Measurements from ENCODE around the gene IL3RA.
"Not testable (repeated sequence)": the region's sequence is repeated elsewhere in the genome, so short reads cannot be mapped to it uniquely, and the experiment has no call there.

IL3RA gene

DNA sequence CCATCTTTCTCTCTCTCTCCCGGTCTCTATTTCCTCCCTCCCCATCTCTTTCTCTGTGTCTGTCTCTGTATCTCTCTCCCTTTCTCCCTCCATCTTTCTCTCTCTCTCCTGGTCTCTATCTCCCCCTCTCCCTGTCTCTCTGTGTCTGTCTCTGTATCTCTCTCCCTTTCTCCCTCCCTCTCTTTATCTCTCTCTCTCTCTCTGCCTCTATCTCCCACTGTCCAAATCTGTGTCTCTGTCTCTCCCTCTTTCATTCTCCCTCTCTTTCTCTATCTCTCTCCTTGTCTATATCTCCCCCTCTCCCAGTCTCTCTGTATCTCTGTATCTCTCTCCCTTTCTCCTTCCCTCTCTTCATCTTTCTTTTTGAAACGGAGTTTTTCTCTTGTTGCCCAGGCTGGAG is 23.6 kb downstream of the IL3RA start:
- Histone ChIP-seq H3K9ac (ENCODE audit: low read length) (no peak overlapping the region), H4K20me1 (ENCODE audit: insufficient read depth, low read length) (no peaks in the 10 kb centered on the region), H3K4me3 (ENCODE audit: low read length) (no peak overlapping the region), H3F3A (ENCODE audit: insufficient read depth, low read length) (no peaks in the 10 kb centered on the region), H3K27me3 (replicated peaks; ENCODE audit: insufficient read depth, low read length) (no peaks in the 10 kb centered on the region), H3K4me2 (ENCODE audit: low read depth, low read length) (no peak overlapping the region), H3K27ac (ENCODE audit: low read length) (no peak overlapping the region), H3K9me2 (replicated peaks; ENCODE audit: insufficient read depth, low read length) (no peaks in the 10 kb centered on the region), H3K79me2 (ENCODE audit: low read length) (no peaks in the 10 kb centered on the region), H3K36me3 (replicated peaks; ENCODE audit: insufficient read depth, low read length) (no peaks in the 10 kb centered on the region), H3K9me3 (replicated peaks; ENCODE audit: insufficient read depth, low read length) (no peaks in the 10 kb centered on the region), H2AFZ (ENCODE audit: low read length) (no peak overlapping the region), H3K4me1 (ENCODE audit: low read length) (no peaks in the 10 kb centered on the region)
- DNase-seq, result no peak
- TF ChIP-seq, protein P1, sequence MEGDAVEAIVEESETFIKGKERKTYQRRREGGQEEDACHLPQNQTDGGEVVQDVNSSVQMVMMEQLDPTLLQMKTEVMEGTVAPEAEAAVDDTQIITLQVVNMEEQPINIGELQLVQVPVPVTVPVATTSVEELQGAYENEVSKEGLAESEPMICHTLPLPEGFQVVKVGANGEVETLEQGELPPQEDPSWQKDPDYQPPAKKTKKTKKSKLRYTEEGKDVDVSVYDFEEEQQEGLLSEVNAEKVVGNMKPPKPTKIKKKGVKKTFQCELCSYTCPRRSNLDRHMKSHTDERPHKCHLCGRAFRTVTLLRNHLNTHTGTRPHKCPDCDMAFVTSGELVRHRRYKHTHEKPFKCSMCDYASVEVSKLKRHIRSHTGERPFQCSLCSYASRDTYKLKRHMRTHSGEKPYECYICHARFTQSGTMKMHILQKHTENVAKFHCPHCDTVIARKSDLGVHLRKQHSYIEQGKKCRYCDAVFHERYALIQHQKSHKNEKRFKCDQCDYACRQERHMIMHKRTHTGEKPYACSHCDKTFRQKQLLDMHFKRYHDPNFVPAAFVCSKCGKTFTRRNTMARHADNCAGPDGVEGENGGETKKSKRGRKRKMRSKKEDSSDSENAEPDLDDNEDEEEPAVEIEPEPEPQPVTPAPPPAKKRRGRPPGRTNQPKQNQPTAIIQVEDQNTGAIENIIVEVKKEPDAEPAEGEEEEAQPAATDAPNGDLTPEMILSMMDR (IDR thresholded peaks at IDR 0.05; ENCODE audit: low read length), result no peak

- Histone ChIP-seq H3K4me3 (ENCODE audit: low read length) (no peak overlapping the region), H3K4me2 (ENCODE audit: low read depth, low read length) (no peak overlapping the region), H4K20me1 (ENCODE audit: insufficient read depth, low read length) (no peaks in the 10 kb centered on the region), H3K27me3 (replicated peaks; ENCODE audit: insufficient read depth, low read length) (no peaks in the 10 kb centered on the region), H3K4me1 (ENCODE audit: low read length) (no peaks in the 10 kb centered on the region), H3K27ac (ENCODE audit: low read length) (no peak overlapping the region), H2AFZ (ENCODE audit: low read length) (no peak overlapping the region), H3K9me3 (replicated peaks; ENCODE audit: insufficient read depth, low read length) (no peaks in the 10 kb centered on the region), H3K9me2 (replicated peaks; ENCODE audit: insufficient read depth, low read length) (no peaks in the 10 kb centered on the region), H3F3A (ENCODE audit: insufficient read depth, low read length) (no peaks in the 10 kb centered on the region), H3K36me3 (replicated peaks; ENCODE audit: insufficient read depth, low read length) (no peaks in the 10 kb centered on the region), H3K79me2 (ENCODE audit: low read length) (no peaks in the 10 kb centered on the region), H3K9ac (ENCODE audit: low read length) (no peak overlapping the region)
- TF ChIP-seq EZH2 (optimal IDR thresholded peaks at IDR 0.05; ENCODE audit: low read depth, low read length), result no peak
- TF ChIP-seq, protein P1 (IDR thresholded peaks at IDR 0.05; ENCODE audit: low read length), result no peak
- no peak for TF ChIP-seq EZH2phosphoT487 (IDR thresholded peaks at IDR 0.05; ENCODE audit: low read length)
- no peak for DNase-seq
These were observed 24.7 kb downstream of the IL3RA start for GRCh38 chrX:1361275-1361674.

- Histone ChIP-seq H3K9ac (ENCODE audit: low read length) (no peak overlapping the region), H3K9me2 (replicated peaks; ENCODE audit: insufficient read depth, low read length) (no peaks in the 10 kb centered on the region), H3K79me2 (ENCODE audit: low read length) (no peaks in the 10 kb centered on the region), H2AFZ (ENCODE audit: low read length) (no peak overlapping the region), H3K36me3 (replicated peaks; ENCODE audit: insufficient read depth, low read length) (no peaks in the 10 kb centered on the region), H3K4me3 (ENCODE audit: low read length) (no peak overlapping the region), H3K9me3 (replicated peaks; ENCODE audit: insufficient read depth, low read length) (no peaks in the 10 kb centered on the region), H3K4me2 (ENCODE audit: low read depth, low read length) (no peak overlapping the region), H4K20me1 (ENCODE audit: insufficient read depth, low read length) (no peaks in the 10 kb centered on the region), H3K4me1 (ENCODE audit: low read length) (no peaks in the 10 kb centered on the region), H3F3A (ENCODE audit: insufficient read depth, low read length) (no peaks in the 10 kb centered on the region), H3K27ac (ENCODE audit: low read length) (no peak overlapping the region), H3K27me3 (replicated peaks; ENCODE audit: insufficient read depth, low read length) (no peaks in the 10 kb centered on the region)
- TF ChIP-seq, protein P1 (IDR thresholded peaks at IDR 0.05; ENCODE audit: low read length), result no peak
- TF ChIP-seq EZH2 (optimal IDR thresholded peaks at IDR 0.05; ENCODE audit: low read depth, low read length) (no peak), EZH2phosphoT487 (IDR thresholded peaks at IDR 0.05; ENCODE audit: low read length) (no peak)
- no peak for DNase-seq
These were observed 25.3 kb downstream of the IL3RA start for GRCh38 chrX:1361910-1362309.

DNA sequence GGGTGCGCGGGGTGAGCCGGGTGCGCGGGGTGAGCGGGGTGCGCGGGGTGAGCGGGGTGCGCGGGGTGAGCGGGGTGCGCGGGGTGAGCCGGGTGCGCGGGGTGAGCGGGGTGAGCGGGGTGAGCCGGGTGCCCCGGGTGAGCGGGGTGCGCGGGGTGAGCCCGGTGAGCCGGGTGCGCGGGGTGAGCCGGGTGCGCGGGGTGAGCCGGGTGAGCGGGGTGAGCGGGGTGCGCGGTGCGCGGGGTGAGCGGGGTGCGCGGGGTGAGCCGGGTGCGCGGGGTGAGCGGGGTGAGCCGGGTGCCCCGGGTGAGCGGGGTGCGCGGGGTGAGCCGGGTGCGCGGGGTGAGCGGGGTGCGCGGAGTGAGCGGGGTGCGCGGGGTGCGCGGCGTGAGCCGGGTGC is 29.8 kb downstream of the IL3RA start:
- not testable (repeated sequence) for H3F3A ChIP-seq (ENCODE audit: insufficient read depth, low read length); H3K4me1 ChIP-seq (ENCODE audit: low read length); H3K4me2 ChIP-seq (ENCODE audit: low read depth, low read length); H2AFZ ChIP-seq (ENCODE audit: low read length); H3K9me2 ChIP-seq (replicated peaks; ENCODE audit: insufficient read depth, low read length); H3K4me3 ChIP-seq (ENCODE audit: low read length); H4K20me1 ChIP-seq (ENCODE audit: insufficient read depth, low read length); H3K79me2 ChIP-seq (ENCODE audit: low read length); H3K9ac ChIP-seq (ENCODE audit: low read length); H3K9me3 ChIP-seq (replicated peaks; ENCODE audit: insufficient read depth, low read length); DNase-seq; H3K36me3 ChIP-seq (replicated peaks; ENCODE audit: insufficient read depth, low read length); H3K27ac ChIP-seq (ENCODE audit: low read length); H3K27me3 ChIP-seq (replicated peaks; ENCODE audit: insufficient read depth, low read length)

Measured in MM.1S (cell line).